Kidney (tissue), 14 donors: ENCODE measurements around the gene TMEM39B. TPM values are rescaled to one million over a fixed set of nuclear protein-coding genes. Genes with fewer than 3 reads are reported as not detected.

Experiments used
- DNase-seq, 5 donors: peaks; one replicate each; pipeline ENCODE4 v3.0.0-alpha.2; 2013 to 2020
- FAIRE-seq: peaks from 2 replicates; lab custom pipeline; 2012; peaks lifted over from hg19 to GRCh38; lab: Jason Lieb, UNC
- H3K27ac ChIP-seq, 2 donors: one replicate each; pipeline ENCODE4 v1.7.0; 2013; ENCODE audit warnings: low read depth in 2 of 2, low read length in 2 of 2, inconsistent platforms in 1 of 2
- H3K27me3 ChIP-seq: one replicate; pipeline ENCODE4 v1.7.1; 2013; ENCODE audit warnings: low read length, inconsistent platforms; ENCODE audit not compliant: control insufficient read depth, insufficient read depth
- H3K36me3 ChIP-seq, 3 donors: one replicate each; pipeline versions ENCODE4 v1.7.0 to v1.7.1; 2013; ENCODE audit warnings: low read length in 3 of 3, control low read depth in 1 of 3, inconsistent platforms in 1 of 3; ENCODE audit not compliant: insufficient read depth in 3 of 3, control insufficient read depth in 2 of 3
- H3K4me1 ChIP-seq, 3 donors: one replicate each; pipeline versions ENCODE4 v1.7.0 to v1.7.1; 2013; ENCODE audit warnings: low read length in 3 of 3, inconsistent platforms in 1 of 3, low read depth in 1 of 3; ENCODE audit not compliant: control insufficient read depth in 2 of 3, insufficient read depth in 2 of 3
- H3K4me3 ChIP-seq, 3 donors: one replicate each; pipeline versions ENCODE4 v1.7.0 to v1.8.1; 2013; ENCODE audit warnings: low read length in 3 of 3, control low read depth in 1 of 3, inconsistent platforms in 1 of 3
- H3K9ac ChIP-seq, 3 donors: one replicate each; pipeline versions ENCODE4 v1.7.0 to v1.7.1; 2013; ENCODE audit warnings: low read length in 3 of 3, control low read depth in 1 of 3, inconsistent platforms in 1 of 3
- H3K9me3 ChIP-seq, 3 donors: one replicate each; pipeline versions ENCODE4 v1.7.0 to v1.7.1; 2013; ENCODE audit warnings: low read length in 3 of 3, control low read depth in 1 of 3, inconsistent platforms in 1 of 3; ENCODE audit not compliant: control insufficient read depth in 2 of 3, insufficient read depth in 1 of 3
- CTCF ChIP-seq: IDR thresholded peaks from 3 replicates; pipeline ENCODE4 v1.5.1; 2012; ENCODE audit warnings: mild to moderate bottlenecking, moderate library complexity, borderline replicate concordance; ENCODE audit not compliant: insufficient read depth; ENCODE audit errors: extremely low read depth
- intact Hi-C: fragments of 100-400 bp; cut with DNase I; formaldehyde crosslinking; loops from one replicate; pipeline ENCODE4 v1.11.1; 2022
- polyA plus RNA-seq: library from polyadenylated mRNA; stranded (reverse); fragments of 350-450 nt; fragmentation: Illumina TruSeq; extraction: RNeasy Lipid Tissue Mini Kit (QIAGEN cat#74804); gene quantifications from one replicate; pipeline ENCODE4 v1.2.3, GENCODE V29; 2014; ENCODE audit warnings: low read depth, low replicate concordance; ENCODE audit not compliant: insufficient read depth
- total RNA-seq: library from RNA; stranded (reverse); fragmentation: NEBNext Ultra II Directional; extraction: Animal tissue kit (Norgen Biotek cat#: 25700); gene quantifications from one replicate; pipeline ENCODE4 v1.2.1, GENCODE V29; 2021
- donor health status: control.
- donor health status: control.
- donor health status: control.
- donor health status: control.
- donor health status: control.
- donor health status: DM: yes; HTN: yes; CAD: no.
- donor health status: Normal renal cell carcinoma (clear cell type).

Gene TMEM39B
- total and polyA plus RNA-seq, 2 donors from 2014 or later = 9.3 to 15.4 TPM

GRCh38 chr1:32052887-32053286, 19.9 kb upstream of the TMEM39B start:
- H3K4me1 ChIP-seq = no peaks in the 10 kb centered on the region
- FAIRE-seq (no peak), DNase-seq (no peak)
- peaks cover 19 to 48% (median 20%) of the 10 kb centered on the region in 3 donors for H3K36me3 ChIP-seq
- H3K27ac ChIP-seq = no peak overlapping the region
- H3K27me3 ChIP-seq = no peaks in the 10 kb centered on the region
- no peak overlapping the region for H3K9ac ChIP-seq
- no peaks in the 10 kb centered on the region for H3K9me3 ChIP-seq
- no peak overlapping the region for H3K4me3 ChIP-seq
- intact Hi-C loops = no loop called here
- TF ChIP-seq CTCF = no peak

GRCh38 chr1:32055416-32055815, 17.3 kb upstream of the TMEM39B start:
- no peak for FAIRE-seq
- no peak for DNase-seq
- H3K27ac ChIP-seq = no peak overlapping the region
- no peaks in the 10 kb centered on the region for H3K9me3 ChIP-seq
- no peak overlapping the region for H3K9ac ChIP-seq
- H3K36me3 ChIP-seq = peaks cover 22 to 55% (median 22%) of the 10 kb centered on the region in 3 donors
- no peak overlapping the region for H3K4me3 ChIP-seq
- intact Hi-C loops = no loop called here
- no peak for TF ChIP-seq CTCF
- no peaks in the 10 kb centered on the region for H3K27me3 ChIP-seq
- H3K4me1 ChIP-seq = no peaks in the 10 kb centered on the region

GRCh38 chr1:32056598-32056997, 16.1 kb upstream of the TMEM39B start:
- Histone ChIP-seq H3K9me3 (no peaks in the 10 kb centered on the region), H3K4me1 (no peaks in the 10 kb centered on the region), H3K4me3 (no peak overlapping the region), H3K36me3 (peaks cover 23 to 56% (median 24%) of the 10 kb centered on the region in 3 donors), H3K27me3 (no peaks in the 10 kb centered on the region), H3K9ac (no peak overlapping the region), H3K27ac (no peak overlapping the region)
- DNase-seq (no peak), FAIRE-seq (no peak)
- intact Hi-C loops = no loop called here
- no peak for TF ChIP-seq CTCF

GRCh38 chr1:32060914-32061313, 11.8 kb upstream of the TMEM39B start:
- H3K4me3 ChIP-seq = no peak overlapping the region
- no peak overlapping the region for H3K27ac ChIP-seq
- intact Hi-C loops = no loop called here
- peaks cover 7 to 8% (median 8%) of the 10 kb centered on the region in 3 donors for H3K4me1 ChIP-seq
- H3K9me3 ChIP-seq = no peaks in the 10 kb centered on the region
- H3K9ac ChIP-seq = no peak overlapping the region
- DNase-seq (no peak), FAIRE-seq (no peak)
- peaks cover 11 to 33% (median 15%) of the 10 kb centered on the region in 3 donors for H3K36me3 ChIP-seq
- TF ChIP-seq CTCF = no peak
- H3K27me3 ChIP-seq = no peaks in the 10 kb centered on the region
